ENCODE results near the gene CDK6.

GRCh38 chr7:92582948-92583347, 253.4 kb downstream of the CDK6 start:
- TF ChIP-seq POLR2A (IDR thresholded peaks at IDR 0.05), result no peak
- TF ChIP-seq CTCF (IDR thresholded peaks at IDR 0.05), result no peak

Data from lower leg skin (tissue), 3 donors.